OCI-LY3 (cell line): ENCODE results near the gene RTN3.

Source experiments
- H2AFZ ChIP-seq: fragments of 200-600, 300-600 bp; shearing (Covaris generic); 2 replicates; pipeline ENCODE4 v1.6.0; 2014; ENCODE audit warnings: antibody characterized with exemption, low read depth, low read length
- H3K27ac ChIP-seq: fragments of 200-600, 300-600 bp; sonication (generic); 2 replicates; pipeline ENCODE4 v1.5.1; 2014; ENCODE audit warnings: mild to moderate bottlenecking, low read length, moderate library complexity, mixed read lengths
- H3K27me3 ChIP-seq: fragments of 200-600, 300-600 bp; sonication (generic); 2 replicates; pipeline ENCODE4 v1.6.1; 2014; ENCODE audit warnings: low read depth, low read length, mixed read lengths
- H3K36me3 ChIP-seq: fragments of 200-600, 300-600 bp; sonication (generic); replicated peaks from 2 replicates; pipeline ENCODE3; 2014; ENCODE audit warnings: low read depth, low read length, mixed read lengths
- H3K4me1 ChIP-seq: fragments of 300-600, 200-600 bp; sonication (generic); 2 replicates; pipeline ENCODE4 v1.6.1; 2014; ENCODE audit warnings: low read length, mixed read lengths
- H3K4me2 ChIP-seq: fragments of 200-600, 300-600 bp; sonication (generic); 2 replicates; pipeline ENCODE4 v1.6.1; 2014; ENCODE audit warnings: low read length, mixed read lengths
- H3K4me3 ChIP-seq: fragments of 300-600, 200-600 bp; sonication (generic); 2 replicates; pipeline ENCODE4 v1.5.1; 2014; ENCODE audit warnings: antibody characterized with exemption, mild to moderate bottlenecking, low read length, moderate library complexity
- H3K79me2 ChIP-seq: fragments of 300-600, 200-600 bp; shearing (Covaris generic); 2 replicates; pipeline ENCODE4 v1.6.1; 2014; ENCODE audit warnings: mild to moderate bottlenecking, low read length, mixed read lengths
- H3K9ac ChIP-seq: fragments of 300-600, 200-600 bp; shearing (Covaris generic); 2 replicates; pipeline ENCODE4 v1.6.0; 2014; ENCODE audit warnings: mild to moderate bottlenecking, low read length, moderate library complexity
- H3K9me3 ChIP-seq: fragments of 200-600, 300-600 bp; shearing (Covaris generic); 2 replicates; pipeline ENCODE4 v1.6.1; 2014; ENCODE audit warnings: low read length, mixed read lengths; ENCODE audit not compliant: insufficient read depth
- H4K20me1 ChIP-seq: fragments of 200-600, 300-600 bp; sonication (generic); 2 replicates; pipeline ENCODE4 v1.6.1; 2016; ENCODE audit warnings: low read length, mixed read lengths; ENCODE audit not compliant: insufficient read depth
- CTCF ChIP-seq: fragments of 200-600, 300-600 bp; sonication (generic); IDR thresholded peaks from 2 replicates; pipeline ENCODE4 v1.5.1; 2014; ENCODE audit warnings: antibody characterized with exemption, low read length, low read depth
- EZH2phosphoT487 ChIP-seq: fragments of 200-600 bp; shearing (Covaris generic); IDR thresholded peaks from 2 replicates; pipeline ENCODE4 v1.6.1; 2018; ENCODE audit warnings: antibody characterized with exemption, mixed run types, low read depth

The RTN3 gene

GRCh38 chr11:63670433-63671321 is 10.6 kb upstream of the RTN3 start:
- Histone ChIP-seq H3K79me2 (peaks cover 10% of the 10 kb centered on the region; the same call in 1 of the 2 replicates), H3K9me3 (no peaks in the 10 kb centered on the region), H3K4me3 (peak overlapping the region; percentile 72), H3K4me2 (peak overlapping the region; percentile 33), H4K20me1 (no peaks in the 10 kb centered on the region), H3K27me3 (peaks cover 6% of the 10 kb centered on the region; the same call in 1 of the 2 replicates), H3K27ac (no peak overlapping the region), H3K9ac (peak overlapping the region; percentile 66), H2AFZ (peak overlapping the region; percentile 12; the same call in 1 of the 2 replicates), H3K36me3 (no peaks in the 10 kb centered on the region), H3K4me1 (no peaks in the 10 kb centered on the region)
- TF ChIP-seq CTCF = peak; percentile 26; the same call in 1 of the 2 replicates
- no peak for TF ChIP-seq EZH2phosphoT487

GRCh38 chr11:63671322-63672155 is 9.8 kb upstream of the RTN3 start, which contains the start of gene ATL3:
TSS of gene ATL3 (minus strand) at chr11:63671376. CDS start at chr11:63671335, 41 bp downstream.
- Histone ChIP-seq H3K79me2 (peaks cover 6% of the 10 kb centered on the region; the same call in 1 of the 2 replicates), H2AFZ (peak within 1 kb of the TSS; percentile 12; the same call in 1 of the 2 replicates), H3K4me2 (peak within 1 kb of the TSS; percentile 33), H4K20me1 (no peaks in the 10 kb centered on the region), H3K27ac (no peak within 1 kb of the TSS), H3K9ac (peak within 1 kb of the TSS; percentile 66), H3K4me3 (peak within 1 kb of the TSS; percentile 72), H3K4me1 (no peaks in the 10 kb centered on the region), H3K27me3 (peaks cover 6% of the 10 kb centered on the region; the same call in 1 of the 2 replicates), H3K36me3 (no peaks in the 10 kb centered on the region), H3K9me3 (no peaks in the 10 kb centered on the region)
- no peak for TF ChIP-seq EZH2phosphoT487
- TF ChIP-seq CTCF = no peak

GRCh38 chr11:63672156-63672463 is 9.2 kb upstream of the RTN3 start:
- Histone ChIP-seq H3K79me2 (peaks cover 5% of the 10 kb centered on the region; the same call in 1 of the 2 replicates), H3K9me3 (no peaks in the 10 kb centered on the region), H2AFZ (no peak overlapping the region), H3K27me3 (peaks cover 6% of the 10 kb centered on the region; the same call in 1 of the 2 replicates), H3K27ac (no peak overlapping the region), H4K20me1 (no peaks in the 10 kb centered on the region), H3K9ac (no peak overlapping the region), H3K4me2 (0 out of 2 replicates have a peak overlapping the region, but pooled peaks have one; percentile 21), H3K4me1 (no peaks in the 10 kb centered on the region), H3K36me3 (no peaks in the 10 kb centered on the region), H3K4me3 (no peak overlapping the region)
- TF ChIP-seq CTCF (no peak), EZH2phosphoT487 (no peak)
